Sigmoid colon (tissue), 7 donors: ENCODE results near the gene C19orf44. TPM values are rescaled to one million over a fixed set of nuclear protein-coding genes. Genes with fewer than 3 reads are reported as not detected.
"Not testable (repeated sequence)": the region's sequence is repeated elsewhere in the genome, so short reads cannot be mapped to it uniquely, and the experiment has no call there.

Source experiments
- DNase-seq: peaks from one replicate; pipeline ENCODE4 v3.0.0-alpha.2; 2019
- H3K27ac ChIP-seq, 4 donors: fragments of 200-600 bp; sonication (generic); one replicate each; pipeline ENCODE4 v1.5.1; 2016 to 2019; ENCODE audit warnings: mild to moderate bottlenecking in 1 of 4
- H3K27me3 ChIP-seq, 3 donors: fragments of 200-600 bp; sonication (generic); one replicate each; pipeline ENCODE4 v1.5.1; 2019; ENCODE audit warnings: mild to moderate bottlenecking in 1 of 3
- H3K36me3 ChIP-seq, 4 donors: fragments of 200-600 bp; sonication (generic); one replicate each; pipeline ENCODE4 v1.5.1; 2016 to 2019
- H3K4me1 ChIP-seq, 4 donors: fragments of 200-600 bp; sonication (generic); one replicate each; pipeline ENCODE4 v1.5.1; 2017 to 2019
- H3K4me3 ChIP-seq, 4 donors: fragments of 200-600 bp; sonication (generic); one replicate each; pipeline ENCODE4 v1.5.1; 2017 to 2019; ENCODE audit warnings: mild to moderate bottlenecking in 2 of 4, moderate library complexity in 1 of 4
- H3K9me3 ChIP-seq, 4 donors: fragments of 200-600 bp in 3 of 4; sonication (generic) in 3 of 4; one replicate each; pipeline versions ENCODE4 v1.5.1 to v1.6.1; 2013 to 2019
- EP300 ChIP-seq, 4 donors: sonication (generic); formaldehyde crosslinking; IDR thresholded peaks; one replicate each; pipeline ENCODE4 v1.6.1; 2017; ENCODE audit warnings: antibody characterized with exemption in 4 of 4
- POLR2A ChIP-seq, 2 donors: fragments of 450-650 bp; IDR thresholded peaks; one replicate each; pipeline ENCODE4 v1.6.1; 2016; ENCODE audit warnings: antibody characterized with exemption in 2 of 2, mild to moderate bottlenecking in 2 of 2, moderate library complexity in 2 of 2
- POLR2AphosphoS5 ChIP-seq, 4 donors: sonication (generic); formaldehyde crosslinking; IDR thresholded peaks; one replicate each; pipeline ENCODE4 v1.6.1; 2017; ENCODE audit warnings: antibody characterized with exemption in 4 of 4
- WGBS, 2 donors: extraction: QIAGEN DNeasy Blood & Tissue Kit; methylation state at CpG; one replicate each; pipeline ENCODE4 v1.1.7; 2013; 5-methylcytosine and 5-hydroxymethylcytosine counted together
- intact Hi-C: fragments of 100-400 bp; cut with DNase I; formaldehyde crosslinking; loops from one replicate; pipeline ENCODE4 v1.15.1; 2023
- polyA plus RNA-seq, 3 donors: library from polyadenylated mRNA; stranded (reverse); fragments of 200-250 nt; gene quantifications; one replicate each; pipeline ENCODE4 v1.2.3, GENCODE V29; 2013
- total RNA-seq, 4 donors: library from RNA; depleted of rRNA; stranded (reverse); fragments of >200 nt; gene quantifications; one replicate each; pipeline ENCODE4 v1.1.0, GENCODE V29; 2016
- TF ChIP-seq, protein P1 (sequence below), 4 experiments: fragments of 450-650 bp in 3 of 4; fragments of 200-600 bp in 1 of 4; IDR thresholded peaks; one replicate each; pipeline ENCODE4 v1.5.1; 2016 to 2019; ENCODE audit warnings: antibody characterized with exemption in 4 of 4, mild to moderate bottlenecking in 3 of 4, moderate library complexity in 2 of 4
- donor health status: healthy with polysubstance abuse.
- donor health status: Bipolar disorder and iron deficiency.
- donor health status: healthy.

The C19orf44 gene
- total RNA-seq (1 to 10 TPM; 3.8 to 10.0 (median 5.7) TPM), polyA plus RNA-seq (1 to 10 TPM; 1.8 to 3.8 (median 1.8) TPM)

- WGBS, 2 donors: 1% methylated on average over 52 of the region's 52 CpGs
- Histone ChIP-seq H3K27ac (peak within 1 kb of the TSS; percentile 82 to 89 (median 86)), H3K36me3 (peaks cover 0 to 8% (median 1%) of the 10 kb centered on the region in 4 donors), H3K27me3 (no peaks in the 10 kb centered on the region), H3K4me1 (peaks cover 0 to 13% (median 11%) of the 10 kb centered on the region in 4 donors), H3K9me3 (no peaks in the 10 kb centered on the region), H3K4me3 (peak within 1 kb of the TSS; percentile 72 to 75 (median 74))
- intact Hi-C loops: loop anchor here (1.0 kb wide), 2 partner anchors 24 to 132 kb away; partner anchors contain the start of gene MED26
- DNase-seq: peak; percentile 99
- TF ChIP-seq, protein P1, sequence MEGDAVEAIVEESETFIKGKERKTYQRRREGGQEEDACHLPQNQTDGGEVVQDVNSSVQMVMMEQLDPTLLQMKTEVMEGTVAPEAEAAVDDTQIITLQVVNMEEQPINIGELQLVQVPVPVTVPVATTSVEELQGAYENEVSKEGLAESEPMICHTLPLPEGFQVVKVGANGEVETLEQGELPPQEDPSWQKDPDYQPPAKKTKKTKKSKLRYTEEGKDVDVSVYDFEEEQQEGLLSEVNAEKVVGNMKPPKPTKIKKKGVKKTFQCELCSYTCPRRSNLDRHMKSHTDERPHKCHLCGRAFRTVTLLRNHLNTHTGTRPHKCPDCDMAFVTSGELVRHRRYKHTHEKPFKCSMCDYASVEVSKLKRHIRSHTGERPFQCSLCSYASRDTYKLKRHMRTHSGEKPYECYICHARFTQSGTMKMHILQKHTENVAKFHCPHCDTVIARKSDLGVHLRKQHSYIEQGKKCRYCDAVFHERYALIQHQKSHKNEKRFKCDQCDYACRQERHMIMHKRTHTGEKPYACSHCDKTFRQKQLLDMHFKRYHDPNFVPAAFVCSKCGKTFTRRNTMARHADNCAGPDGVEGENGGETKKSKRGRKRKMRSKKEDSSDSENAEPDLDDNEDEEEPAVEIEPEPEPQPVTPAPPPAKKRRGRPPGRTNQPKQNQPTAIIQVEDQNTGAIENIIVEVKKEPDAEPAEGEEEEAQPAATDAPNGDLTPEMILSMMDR (IDR thresholded peaks at IDR 0.05): peak in 2 of 4 experiments; percentile 12 to 20
- TF ChIP-seq EP300 (IDR thresholded peaks at IDR 0.05): peak in 1 of 4 donors; percentile 4
- no peak for TF ChIP-seq POLR2A (IDR thresholded peaks at IDR 0.05)
- peak in 3 of 4 donors; percentile 45 to 70 (median 51) for TF ChIP-seq POLR2AphosphoS5 (IDR thresholded peaks at IDR 0.05)
These were observed at the start of gene C19orf44, which contains the start of gene CALR3 for GRCh38 chr19:16495982-16496612. TSS of gene C19orf44 (plus strand) at chr19:16496394. CDS start at chr19:16500793, 4,399 bp downstream. TSS of gene CALR3 (minus strand) at chr19:16496167. CDS start at chr19:16496129, 38 bp downstream.

GRCh38 chr19:16446724-16447368, 49.3 kb upstream of the C19orf44 start:
- no peaks in the 10 kb centered on the region for H3K27me3 ChIP-seq
- WGBS, 2 donors: 38 to 57% methylated on average over 9 of the region's 9 CpGs
- H3K36me3 ChIP-seq: no peaks in the 10 kb centered on the region
- DNase-seq: peak; percentile 86
- H3K4me3 ChIP-seq: no peak overlapping the region
- peak overlapping the region in 2 of 4 donors; percentile 14 to 29 for H3K27ac ChIP-seq
- TF ChIP-seq POLR2A (IDR thresholded peaks at IDR 0.05) (no peak), POLR2AphosphoS5 (IDR thresholded peaks at IDR 0.05) (peak in 2 of 4 donors; percentile 11 to 45)
- TF ChIP-seq, protein P1 (IDR thresholded peaks at IDR 0.05): no peak
- intact Hi-C loops: no loop called here
- H3K9me3 ChIP-seq: no peaks in the 10 kb centered on the region
- peaks cover 0 to 46% (median 34%) of the 10 kb centered on the region in 4 donors for H3K4me1 ChIP-seq

DNA sequence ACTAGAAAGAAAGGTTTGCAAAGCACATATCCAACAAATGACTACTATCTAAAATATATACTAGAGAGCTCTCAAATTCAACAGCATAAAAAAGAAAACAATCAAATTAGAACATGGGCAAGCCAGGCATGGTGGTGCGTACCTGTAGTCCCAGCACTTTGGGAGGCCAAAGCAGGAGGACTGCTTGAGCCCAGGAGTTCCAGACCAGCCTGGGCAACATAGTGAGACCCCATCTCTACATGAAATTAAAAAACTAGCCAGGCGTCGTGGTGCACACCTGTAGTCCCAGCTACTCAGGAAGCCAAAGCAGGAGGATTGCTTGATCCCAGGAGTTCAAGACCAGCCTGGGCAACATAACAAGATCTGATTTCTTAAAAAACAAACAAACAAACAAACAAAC, 47.3 kb upstream of the C19orf44 start:
- H3K36me3 ChIP-seq, H3K27ac ChIP-seq, intact Hi-C loops, DNase-seq, H3K4me3 ChIP-seq, H3K9me3 ChIP-seq, H3K27me3 ChIP-seq: not testable (repeated sequence)
- H3K4me1 ChIP-seq: peaks cover 0 to 32% (median 21%) of the 10 kb centered on the region in 4 donors
- 95 to 96% methylated on average over 3 of the region's 3 CpGs for WGBS, 2 donors

- Histone ChIP-seq H3K4me1 (peaks cover 0 to 38% (median 25%) of the 10 kb centered on the region in 4 donors), H3K27ac (no peak overlapping the region), H3K4me3 (no peak overlapping the region), H3K27me3 (no peaks in the 10 kb centered on the region), H3K9me3 (no peaks in the 10 kb centered on the region), H3K36me3 (no peaks in the 10 kb centered on the region)
- no peak for DNase-seq
- 53 to 87% methylated on average over 6 of the region's 6 CpGs for WGBS, 2 donors
- no peak for TF ChIP-seq POLR2A (IDR thresholded peaks at IDR 0.05)
- TF ChIP-seq, protein P1 (IDR thresholded peaks at IDR 0.05): no peak
- TF ChIP-seq EP300 (IDR thresholded peaks at IDR 0.05): no peak
- TF ChIP-seq POLR2AphosphoS5 (IDR thresholded peaks at IDR 0.05): no peak
- intact Hi-C loops: no loop called here
These were observed 46.7 kb upstream of the C19orf44 start for GRCh38 chr19:16449330-16449961.

- Histone ChIP-seq H3K4me3 (no peak overlapping the region), H3K36me3 (no peaks in the 10 kb centered on the region), H3K4me1 (peaks cover 2 to 31% (median 23%) of the 10 kb centered on the region in 4 donors), H3K27ac (no peak overlapping the region), H3K9me3 (no peaks in the 10 kb centered on the region), H3K27me3 (no peaks in the 10 kb centered on the region)
- no peak for DNase-seq
- intact Hi-C loops: no loop called here
- 90 to 94% methylated on average over 8 of the region's 8 CpGs for WGBS, 2 donors
- TF ChIP-seq, protein P1 (IDR thresholded peaks at IDR 0.05): no peak
- TF ChIP-seq EP300 (IDR thresholded peaks at IDR 0.05) (no peak), POLR2A (IDR thresholded peaks at IDR 0.05) (no peak), POLR2AphosphoS5 (IDR thresholded peaks at IDR 0.05) (no peak)
These were observed 43.9 kb upstream of the C19orf44 start for GRCh38 chr19:16452325-16452724.
